ENCODE measurements around the gene TMEM269. TPM values are rescaled to one million over a fixed set of nuclear protein-coding genes. Genes with fewer than 3 reads are reported as not detected.

TMEM269 gene
- total RNA-seq, 1 donor, result under 0.01 TPM

GRCh38 chr1:42756956-42757891, 27.6 kb upstream of the TMEM269 start:
- DNase-seq (ENCODE audit: insufficient read length, low spot score, missing footprints), result peak; percentile 81
- Histone ChIP-seq H2AFZ (ENCODE audit: low read length) (no peak overlapping the region), H3K4me3 (ENCODE audit: insufficient read depth, low read length) (no peak overlapping the region), H3K27ac (ENCODE audit: low read depth, low read length) (no peak overlapping the region), H3K4me2 (ENCODE audit: insufficient read depth, low read length) (no peak overlapping the region), H3K9me3 (ENCODE audit: low read depth, low read length) (no peaks in the 10 kb centered on the region), H4K20me1 (ENCODE audit: insufficient read depth, low read length) (peaks cover 23% of the 10 kb centered on the region), H3K4me1 (ENCODE audit: insufficient read depth, low read length) (peaks cover 12% of the 10 kb centered on the region), H3K36me3 (ENCODE audit: insufficient read depth, low read length) (peaks cover 87% of the 10 kb centered on the region), H3K27me3 (ENCODE audit: insufficient read depth, low read length) (no peaks in the 10 kb centered on the region), H3K79me2 (ENCODE audit: insufficient read depth, low read length) (peaks cover 10% of the 10 kb centered on the region)
- peak; percentile 68 for TF ChIP-seq CTCF (IDR thresholded peaks at IDR 0.05; ENCODE audit: extremely low read depth, low read depth, low read length)

- H3K36me3 ChIP-seq (ENCODE audit: insufficient read depth, low read length), result peaks cover 83% of the 10 kb centered on the region
Observed at GRCh38 chr1:42757892-42758275, 26.9 kb upstream of the TMEM269 start.

GRCh38 chr1:42758641-42759040, 26.1 kb upstream of the TMEM269 start:
- H3K79me2 ChIP-seq (ENCODE audit: insufficient read depth, low read length), result peaks cover 24% of the 10 kb centered on the region

More at GRCh38 chr1:42757892-42758275, 26.9 kb upstream of the TMEM269 start:
- no peak overlapping the region for H3K4me3 ChIP-seq (ENCODE audit: insufficient read depth, low read length)
- peaks cover 17% of the 10 kb centered on the region for H3K79me2 ChIP-seq (ENCODE audit: insufficient read depth, low read length)
- peaks cover 9% of the 10 kb centered on the region for H3K4me1 ChIP-seq (ENCODE audit: insufficient read depth, low read length)
- no peak overlapping the region for H3K4me2 ChIP-seq (ENCODE audit: insufficient read depth, low read length)
- H4K20me1 ChIP-seq (ENCODE audit: insufficient read depth, low read length), result peaks cover 20% of the 10 kb centered on the region
- no peak overlapping the region for H3K27ac ChIP-seq (ENCODE audit: low read depth, low read length)
- TF ChIP-seq CTCF (IDR thresholded peaks at IDR 0.05; ENCODE audit: extremely low read depth, low read depth, low read length), result no peak
- no peaks in the 10 kb centered on the region for H3K9me3 ChIP-seq (ENCODE audit: low read depth, low read length)
- no peak for DNase-seq (ENCODE audit: insufficient read length, low spot score, missing footprints)
- H3K27me3 ChIP-seq (ENCODE audit: insufficient read depth, low read length), result no peaks in the 10 kb centered on the region
- H2AFZ ChIP-seq (ENCODE audit: low read length), result no peak overlapping the region

More at GRCh38 chr1:42758641-42759040, 26.1 kb upstream of the TMEM269 start:
- Histone ChIP-seq H3K27me3 (ENCODE audit: insufficient read depth, low read length) (no peaks in the 10 kb centered on the region), H2AFZ (ENCODE audit: low read length) (no peak overlapping the region), H3K27ac (ENCODE audit: low read depth, low read length) (no peak overlapping the region), H3K4me2 (ENCODE audit: insufficient read depth, low read length) (no peak overlapping the region), H4K20me1 (ENCODE audit: insufficient read depth, low read length) (peaks cover 21% of the 10 kb centered on the region), H3K4me1 (ENCODE audit: insufficient read depth, low read length) (peaks cover 3% of the 10 kb centered on the region), H3K4me3 (ENCODE audit: insufficient read depth, low read length) (no peak overlapping the region), H3K9me3 (ENCODE audit: low read depth, low read length) (no peaks in the 10 kb centered on the region), H3K36me3 (ENCODE audit: insufficient read depth, low read length) (peaks cover 83% of the 10 kb centered on the region)
- TF ChIP-seq CTCF (IDR thresholded peaks at IDR 0.05; ENCODE audit: extremely low read depth, low read depth, low read length), result no peak
- no peak for DNase-seq (ENCODE audit: insufficient read length, low spot score, missing footprints)
